T-cell (primary cell): ENCODE results near the gene COL1A2. TPM values are rescaled to one million over a fixed set of nuclear protein-coding genes. Genes with fewer than 3 reads are reported as not detected.

ENCODE experiments used
- ATAC-seq, 4 experiments: fragments of 200-7000 bp in 3 of 4; fragments of 150-1000 bp in 1 of 4; cut with Tn5 transposase; replicated peaks in 1 of 4; 1 replicate in 3 of 4; 2 replicates in 1 of 4; pipeline ENCODE4 v1.10.0; 2021; ENCODE audit warnings: moderate library complexity in 3 of 4, mild to moderate bottlenecking in 2 of 4, moderate number of reproducible peaks in 1 of 4
- CTCF ChIA-PET, 2 donors: fragments of 300-600 bp; sonication (Branson Sonifier 250); formaldehyde crosslinking; loops; one replicate each; lab custom pipeline; 2022; ENCODE audit warnings: antibody characterized with exemption in 2 of 2; lab: Charles Lee
- POLR2A ChIA-PET, 2 donors: fragments of 300-600 bp; sonication (Branson Sonifier 250); formaldehyde crosslinking; loops; one replicate each; lab custom pipeline; 2022; ENCODE audit warnings: antibody characterized with exemption in 2 of 2; lab: Charles Lee
- DNase-seq, 35 experiments: peaks; one replicate each; pipeline versions ENCODE4 v3.0.0 to v3.0.0-alpha.2; 2013 to 2023
- H3K27ac ChIP-seq: one replicate; pipeline ENCODE4 v1.5.1; 2013; ENCODE audit warnings: low read length
- H3K27me3 ChIP-seq, 2 experiments: replicated peaks in 1 of 2; 1 replicate in 1 of 2; 2 replicates in 1 of 2; pipeline versions ENCODE4 v1.6.1 to v1.7.0; 2013; ENCODE audit warnings: low read length in 1 of 2, mixed read lengths in 1 of 2; ENCODE audit not compliant: control insufficient read depth in 2 of 2, insufficient read depth in 2 of 2; ENCODE audit errors: extremely low read depth in 1 of 2
- H3K36me3 ChIP-seq, 2 donors: 1 replicate in 1 of 2; 2 replicates in 1 of 2; pipeline versions ENCODE4 v1.6.1 to v1.7.0; 2013; ENCODE audit warnings: low read length in 1 of 2; ENCODE audit not compliant: control insufficient read depth in 2 of 2, insufficient read depth in 1 of 2; ENCODE audit errors: extremely low read depth in 1 of 2
- H3K4me1 ChIP-seq, 2 experiments: 1 replicate in 1 of 2; 2 replicates in 1 of 2; pipeline versions ENCODE4 v1.6.1 to v1.7.0; 2013; ENCODE audit warnings: low read length in 2 of 2, mixed read lengths in 1 of 2; ENCODE audit not compliant: insufficient read depth in 2 of 2, control insufficient read depth in 1 of 2; ENCODE audit errors: extremely low read depth in 1 of 2
- H3K4me3 ChIP-seq, 2 donors: 1 replicate in 1 of 2; 2 replicates in 1 of 2; pipeline versions ENCODE4 v1.5.1 to v1.7.0; 2013; ENCODE audit warnings: mild to moderate bottlenecking in 2 of 2, low read length in 1 of 2, moderate library complexity in 1 of 2; ENCODE audit not compliant: control insufficient read depth in 1 of 2; ENCODE audit errors: extremely low read depth in 1 of 2
- H3K9me3 ChIP-seq: 2 replicates; pipeline ENCODE4 v1.7.0; 2013
- H3K27ac Mint-ChIP-seq, 2 donors: one replicate each; pipeline ENCODE4 v1.8.0; 2020 to 2021; ENCODE audit warnings: mild to moderate bottlenecking in 2 of 2, mixed read lengths in 2 of 2
- H3K27me3 Mint-ChIP-seq, 2 donors: one replicate each; pipeline ENCODE4 v1.8.0; 2021 to 2022; ENCODE audit warnings: mixed read lengths in 2 of 2
- H3K36me3 Mint-ChIP-seq: one replicate; pipeline ENCODE4 v1.8.0; 2021; ENCODE audit warnings: mixed read lengths
- H3K4me1 Mint-ChIP-seq, 3 donors: one replicate each; pipeline ENCODE4 v1.8.0; 2020 to 2022; ENCODE audit warnings: mixed read lengths in 3 of 3, mild to moderate bottlenecking in 1 of 3
- H3K4me3 Mint-ChIP-seq, 3 donors: one replicate each; pipeline ENCODE4 v1.8.0; 2020 to 2022; ENCODE audit warnings: mild to moderate bottlenecking in 3 of 3, mixed read lengths in 3 of 3, moderate library complexity in 3 of 3
- H3K9me3 Mint-ChIP-seq, 3 donors: one replicate each; pipeline ENCODE4 v1.8.0; 2020 to 2022; ENCODE audit warnings: mixed read lengths in 3 of 3
- WGBS: methylation state at CpG from one replicate; pipeline ENCODE4 v1.1.5; 2013; ENCODE audit warnings: missing lambda C conversion rate; ENCODE audit not compliant: insufficient coverage; 5-methylcytosine and 5-hydroxymethylcytosine counted together
- total RNA-seq, 35 experiments: library from RNA in 6 of 35; stranded (reverse) in 6 of 35; fragments of 120-200 nt in 1 of 35; gene quantifications; one replicate each; pipeline versions ENCODE4 v1.2.1 to v1.2.4 and lab custom pipeline; 2013 to 2026

The COL1A2 gene
- total RNA-seq, 5 donors from 2014 or later (not counting 1 experiment from before 2014, with no cell fraction given): 2.5 to 4.7 (median 3.1) TPM; not detected in 2

DNA sequence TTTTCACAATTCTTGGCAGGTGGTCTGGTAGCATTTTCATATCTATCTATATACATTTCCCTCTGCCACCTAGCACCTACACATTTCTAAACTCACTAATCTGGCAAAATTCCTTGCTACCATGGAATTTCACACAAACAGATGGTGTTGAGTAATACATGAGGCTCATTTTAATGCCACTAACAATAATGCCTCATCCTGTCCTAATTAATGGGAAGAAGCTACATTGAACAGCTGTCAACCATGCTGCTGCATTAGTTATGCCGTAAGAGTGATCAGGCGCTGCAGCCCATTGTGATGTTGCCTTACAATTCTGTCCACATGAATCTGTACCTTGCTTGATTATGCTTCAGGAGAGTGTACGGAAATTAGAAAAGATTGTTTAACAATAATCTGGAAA lies 23.2 kb downstream of the COL1A2 start:
- Histone ChIP-seq H3K27ac (no peak overlapping the region), H3K27me3 (peaks cover 0 to 6% of the 10 kb centered on the region in 2 experiments), H3K4me1 (no peaks in the 10 kb centered on the region), H3K4me3 (no peak overlapping the region), H3K36me3 (no peaks in the 10 kb centered on the region), H3K9me3 (no peaks in the 10 kb centered on the region)
- CTCF ChIA-PET: no interaction called here
- Mint-ChIP-seq H3K4me3 (no peak overlapping the region), H3K4me1 (no peaks in the 10 kb centered on the region), H3K27ac (no peak overlapping the region), H3K36me3 (no peaks in the 10 kb centered on the region), H3K9me3 (no peaks in the 10 kb centered on the region), H3K27me3 (peaks cover 5% of the 10 kb centered on the region in 2 donors)
- DNase-seq: no peak
- WGBS: no CpG with 5 or more reads among the region's 3 CpGs
- ATAC-seq: no peak
- POLR2A ChIA-PET: no interaction called here

DNA sequence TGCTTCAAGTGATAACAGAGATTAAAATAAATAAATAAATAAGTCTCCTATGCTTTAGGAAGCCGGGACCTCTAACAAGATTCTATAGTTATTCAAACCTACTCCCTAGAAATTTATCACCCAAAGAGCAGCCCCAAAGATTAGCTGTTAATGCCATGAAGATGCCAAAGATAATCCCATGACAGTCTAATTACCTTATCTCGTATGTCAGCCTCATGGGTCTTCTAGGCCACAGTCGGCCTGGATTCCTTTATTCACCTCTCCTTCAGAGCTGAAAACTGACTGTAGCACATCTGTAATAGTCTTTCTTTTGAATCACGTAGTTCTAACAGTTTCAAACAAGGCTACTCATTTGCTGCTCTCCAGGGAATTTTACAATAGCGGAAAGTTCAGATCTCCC lies 24.2 kb downstream of the COL1A2 start:
- no peaks in the 10 kb centered on the region for H3K4me1 ChIP-seq
- H3K36me3 ChIP-seq: no peaks in the 10 kb centered on the region
- no peak overlapping the region for H3K27ac Mint-ChIP-seq
- WGBS: 51% methylated on average over 3 of the region's 5 CpGs
- ChIA-PET CTCF (interaction anchor here in 1 of 2 donors (0.8 kb wide), 1 partner anchor 23 kb away, joined by 3 read pairs; no protein-coding TSS in a partner anchor), POLR2A (no interaction called here)
- peaks cover 5 to 9% of the 10 kb centered on the region in 2 donors for H3K27me3 Mint-ChIP-seq
- H3K4me3 Mint-ChIP-seq: no peak overlapping the region
- peaks cover 0 to 8% of the 10 kb centered on the region in 2 experiments for H3K27me3 ChIP-seq
- H3K9me3 ChIP-seq: no peaks in the 10 kb centered on the region
- H3K36me3 Mint-ChIP-seq: no peaks in the 10 kb centered on the region
- DNase-seq (no peak), ATAC-seq (no peak)
- H3K9me3 Mint-ChIP-seq: no peaks in the 10 kb centered on the region
- H3K4me3 ChIP-seq: no peak overlapping the region
- H3K4me1 Mint-ChIP-seq: no peaks in the 10 kb centered on the region
- no peak overlapping the region for H3K27ac ChIP-seq

DNA sequence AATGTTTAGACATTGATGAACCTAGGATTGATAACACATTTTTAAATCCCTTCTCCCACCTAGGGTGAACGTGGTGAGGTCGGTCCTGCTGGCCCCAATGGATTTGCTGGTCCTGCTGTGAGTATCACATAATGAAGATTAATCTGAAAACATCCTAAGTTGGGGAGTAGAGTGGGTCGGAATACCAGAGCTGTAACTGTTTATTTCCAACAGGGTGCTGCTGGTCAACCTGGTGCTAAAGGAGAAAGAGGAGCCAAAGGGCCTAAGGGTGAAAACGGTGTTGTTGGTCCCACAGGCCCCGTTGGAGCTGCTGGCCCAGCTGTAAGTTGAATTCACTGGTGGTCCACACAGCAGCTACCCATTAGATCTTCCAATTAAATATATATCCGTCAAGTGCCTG lies 25.6 kb downstream of the COL1A2 start:
- CTCF ChIA-PET: interaction anchor here in 1 of 2 donors (0.6 kb wide), 1 partner anchor 17 kb away, joined by 3 read pairs; no protein-coding TSS in a partner anchor
- H3K27me3 Mint-ChIP-seq: peaks cover 2 to 11% of the 10 kb centered on the region in 2 donors
- 100% methylated on average over 1 of the region's 6 CpGs for WGBS

GRCh38 chr7:94421681-94422080 lies 27.0 kb downstream of the COL1A2 start:
- no peak overlapping the region for H3K4me3 Mint-ChIP-seq
- POLR2A ChIA-PET: no interaction called here
- no CpG with 5 or more reads among the region's 3 CpGs for whole genome bisulfite sequencing

More for the DNA sequence above, 25.6 kb downstream of the COL1A2 start:
- Histone ChIP-seq H3K4me1 (no peaks in the 10 kb centered on the region), H3K36me3 (no peaks in the 10 kb centered on the region), H3K27ac (no peak overlapping the region), H3K27me3 (peaks cover 0 to 8% of the 10 kb centered on the region in 2 experiments), H3K9me3 (no peaks in the 10 kb centered on the region), H3K4me3 (no peak overlapping the region)
- DNase-seq (no peak), ATAC-seq (no peak)
- Mint-ChIP-seq H3K36me3 (no peaks in the 10 kb centered on the region), H3K4me1 (no peaks in the 10 kb centered on the region), H3K9me3 (no peaks in the 10 kb centered on the region), H3K27ac (no peak overlapping the region), H3K4me3 (no peak overlapping the region)
- POLR2A ChIA-PET: no interaction called here

GRCh38 chr7:94422136-94422535 lies 27.4 kb downstream of the COL1A2 start:
- Histone ChIP-seq H3K27ac (no peak overlapping the region), H3K36me3 (no peaks in the 10 kb centered on the region), H3K4me3 (no peak overlapping the region), H3K4me1 (no peaks in the 10 kb centered on the region), H3K9me3 (no peaks in the 10 kb centered on the region), H3K27me3 (peaks cover 0 to 12% of the 10 kb centered on the region in 2 experiments)
- ChIA-PET POLR2A (no interaction called here), CTCF (no interaction called here)
- Mint-ChIP-seq H3K4me3 (no peak overlapping the region), H3K36me3 (no peaks in the 10 kb centered on the region), H3K9me3 (no peaks in the 10 kb centered on the region), H3K27ac (no peak overlapping the region), H3K4me1 (no peaks in the 10 kb centered on the region), H3K27me3 (peaks cover 5 to 11% of the 10 kb centered on the region in 2 donors)
- no CpG with 5 or more reads among the region's 1 CpG for WGBS
- no peak for ATAC-seq
- DNase-seq: no peak

More at GRCh38 chr7:94421681-94422080, 27.0 kb downstream of the COL1A2 start:
- Histone ChIP-seq H3K27ac (no peak overlapping the region), H3K4me1 (no peaks in the 10 kb centered on the region), H3K36me3 (no peaks in the 10 kb centered on the region), H3K27me3 (peaks cover 0 to 8% of the 10 kb centered on the region in 2 experiments), H3K4me3 (no peak overlapping the region), H3K9me3 (no peaks in the 10 kb centered on the region)
- no peaks in the 10 kb centered on the region for H3K36me3 Mint-ChIP-seq
- H3K27me3 Mint-ChIP-seq: peaks cover 5 to 11% of the 10 kb centered on the region in 2 donors
- H3K9me3 Mint-ChIP-seq: no peaks in the 10 kb centered on the region
- DNase-seq (no peak), ATAC-seq (no peak)
- no peaks in the 10 kb centered on the region for H3K4me1 Mint-ChIP-seq
- CTCF ChIA-PET: no interaction called here
- no peak overlapping the region for H3K27ac Mint-ChIP-seq

GRCh38 chr7:94422827-94423460 lies 28.2 kb downstream of the COL1A2 start:
- Mint-ChIP-seq H3K4me1 (no peaks in the 10 kb centered on the region), H3K27ac (no peak overlapping the region), H3K36me3 (no peaks in the 10 kb centered on the region), H3K9me3 (no peaks in the 10 kb centered on the region), H3K27me3 (peaks cover 5 to 11% of the 10 kb centered on the region in 2 donors), H3K4me3 (no peak overlapping the region)
- WGBS: 64% methylated on average over 2 of the region's 5 CpGs
- Histone ChIP-seq H3K9me3 (no peaks in the 10 kb centered on the region), H3K27me3 (peaks cover 0 to 12% of the 10 kb centered on the region in 2 experiments), H3K36me3 (peaks cover 0 to 4% of the 10 kb centered on the region in 2 donors), H3K27ac (no peak overlapping the region), H3K4me3 (no peak overlapping the region), H3K4me1 (no peaks in the 10 kb centered on the region)
- POLR2A ChIA-PET: no interaction called here
- DNase-seq: no peak
- ATAC-seq: no peak
- CTCF ChIA-PET: no interaction called here
